Upper lobe of right lung (tissue), 1 donor: ENCODE data around the gene B3GNT5. TPM values are rescaled to one million over a fixed set of nuclear protein-coding genes. Genes with fewer than 3 reads are reported as not detected.
"Not testable (repeated sequence)": the region's sequence is repeated elsewhere in the genome, so short reads cannot be mapped to it uniquely, and the experiment has no call there.

ENCODE experiments used
- ATAC-seq: fragments of 200-7000 bp; cut with Tn5 transposase; one replicate; pipeline ENCODE4 v1.9.1; 2020; ENCODE audit warnings: mild to moderate bottlenecking, moderate library complexity
- DNase-seq: peaks from one replicate; pipeline ENCODE4 v3.0.0-alpha.2; 2020
- H3K27ac ChIP-seq: fragments of 200-600 bp; one replicate; pipeline ENCODE4 v1.8.0; 2022
- H3K27me3 ChIP-seq: fragments of 200-600 bp; one replicate; pipeline ENCODE4 v1.8.0; 2022; ENCODE audit warnings: mild to moderate bottlenecking
- H3K36me3 ChIP-seq: fragments of 200-600 bp; one replicate; pipeline ENCODE4 v1.8.0; 2022
- H3K4me1 ChIP-seq: fragments of 200-600 bp; one replicate; pipeline ENCODE4 v1.8.0; 2022
- H3K4me3 ChIP-seq: fragments of 200-600 bp; one replicate; pipeline ENCODE4 v1.8.0; 2022; ENCODE audit warnings: mild to moderate bottlenecking
- H3K9me3 ChIP-seq: fragments of 200-600 bp; one replicate; pipeline ENCODE4 v1.8.0; 2022
- intact Hi-C: fragments of 100-400 bp; cut with DNase I; formaldehyde crosslinking; loops from one replicate; pipeline ENCODE4 v1.11.0; 2022
- total RNA-seq: library from RNA; stranded (reverse); fragmentation: NEBNext Ultra II Directional; extraction: Animal tissue kit (Norgen Biotek cat#: 25700); gene quantifications from one replicate; pipeline ENCODE4 v1.2.1, GENCODE V29; 2021
- TF ChIP-seq, protein P1 (sequence below): fragments of 200-600 bp; IDR thresholded peaks from one replicate; pipeline ENCODE4 v1.8.0; 2022; ENCODE audit warnings: antibody characterized with exemption
- donor health status: DM: no; HTN: yes; CAD: no; lungs with severe emphysema.

Gene B3GNT5
- total RNA-seq, 1 donor from 2014 or later, result 31.0 TPM

DNA sequence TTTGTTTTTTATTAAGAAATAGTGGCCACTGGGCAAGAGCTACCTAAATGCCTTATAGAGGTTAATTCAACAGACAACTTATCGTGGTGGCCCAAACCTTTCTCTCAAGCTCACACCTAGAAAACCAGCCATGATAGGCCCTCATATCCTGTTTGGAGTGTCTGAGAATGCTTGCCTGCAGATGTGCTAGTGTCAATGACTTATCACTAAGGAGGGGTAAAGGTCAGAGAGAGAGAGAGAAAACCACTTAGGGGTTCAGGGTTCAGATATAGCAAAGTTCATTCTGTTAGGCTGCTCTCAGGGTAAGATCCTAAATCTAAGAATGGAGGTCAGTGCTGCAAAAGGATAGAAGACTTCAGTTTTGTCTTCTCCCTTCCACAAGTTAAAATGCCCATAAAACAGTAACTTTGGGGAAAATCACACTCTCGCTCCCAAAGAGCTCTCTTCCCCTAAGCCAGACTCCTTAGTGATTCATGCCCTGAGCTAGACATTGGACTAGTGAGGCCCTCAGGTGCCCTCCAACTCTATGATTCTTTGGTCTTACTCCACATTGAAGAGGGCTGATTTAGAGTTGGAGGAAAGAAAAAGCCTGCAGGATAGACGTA, 30.3 kb upstream of the B3GNT5 start:
- no peaks in the 10 kb centered on the region for H3K4me1 ChIP-seq
- no peak for DNase-seq
- H3K27me3 ChIP-seq, result no peaks in the 10 kb centered on the region
- no peak for ATAC-seq
- intact Hi-C loops, result no loop called here
- no peak overlapping the region for H3K4me3 ChIP-seq
- no peak overlapping the region for H3K27ac ChIP-seq
- TF ChIP-seq, protein P1, sequence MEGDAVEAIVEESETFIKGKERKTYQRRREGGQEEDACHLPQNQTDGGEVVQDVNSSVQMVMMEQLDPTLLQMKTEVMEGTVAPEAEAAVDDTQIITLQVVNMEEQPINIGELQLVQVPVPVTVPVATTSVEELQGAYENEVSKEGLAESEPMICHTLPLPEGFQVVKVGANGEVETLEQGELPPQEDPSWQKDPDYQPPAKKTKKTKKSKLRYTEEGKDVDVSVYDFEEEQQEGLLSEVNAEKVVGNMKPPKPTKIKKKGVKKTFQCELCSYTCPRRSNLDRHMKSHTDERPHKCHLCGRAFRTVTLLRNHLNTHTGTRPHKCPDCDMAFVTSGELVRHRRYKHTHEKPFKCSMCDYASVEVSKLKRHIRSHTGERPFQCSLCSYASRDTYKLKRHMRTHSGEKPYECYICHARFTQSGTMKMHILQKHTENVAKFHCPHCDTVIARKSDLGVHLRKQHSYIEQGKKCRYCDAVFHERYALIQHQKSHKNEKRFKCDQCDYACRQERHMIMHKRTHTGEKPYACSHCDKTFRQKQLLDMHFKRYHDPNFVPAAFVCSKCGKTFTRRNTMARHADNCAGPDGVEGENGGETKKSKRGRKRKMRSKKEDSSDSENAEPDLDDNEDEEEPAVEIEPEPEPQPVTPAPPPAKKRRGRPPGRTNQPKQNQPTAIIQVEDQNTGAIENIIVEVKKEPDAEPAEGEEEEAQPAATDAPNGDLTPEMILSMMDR, result no peak
- H3K9me3 ChIP-seq, result no peaks in the 10 kb centered on the region
- H3K36me3 ChIP-seq, result no peaks in the 10 kb centered on the region

DNA sequence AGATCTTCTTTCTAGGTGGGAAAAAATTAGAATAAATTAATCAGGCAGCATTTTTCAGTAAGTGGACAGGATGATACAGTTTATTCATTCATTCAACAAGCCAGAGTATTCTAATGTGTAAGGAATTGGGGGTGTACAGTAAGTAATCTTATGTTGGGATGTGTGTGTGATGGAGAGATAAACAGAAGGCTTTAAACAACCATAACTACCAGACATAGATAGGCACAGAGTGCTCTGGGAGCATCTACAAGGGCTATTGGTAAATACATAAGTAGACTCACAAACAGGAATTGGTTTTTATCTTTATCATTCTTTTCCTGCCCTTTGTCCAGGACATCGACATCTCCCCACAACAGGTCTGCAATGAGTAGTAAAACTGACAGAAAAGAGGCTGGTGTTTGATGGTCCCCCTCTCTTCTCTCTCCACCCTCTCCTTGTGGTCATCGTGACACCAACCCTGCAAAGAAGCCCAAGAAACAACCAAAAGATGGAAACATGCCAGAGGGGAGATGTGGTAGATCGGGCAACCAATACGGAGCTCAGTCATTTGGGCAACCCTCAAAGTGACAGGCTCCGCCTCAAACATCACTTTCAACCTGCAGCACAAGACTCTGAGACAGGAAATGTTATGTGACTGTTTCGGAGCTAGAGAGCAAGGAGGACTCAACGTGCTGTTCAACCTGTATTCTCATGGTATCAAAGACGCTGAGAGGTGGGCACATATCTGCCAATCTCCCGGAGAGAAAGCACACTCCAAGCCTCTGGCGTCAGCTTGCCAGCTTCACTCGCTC, 28.7 kb upstream of the B3GNT5 start:
- Histone ChIP-seq H3K4me1 (no peaks in the 10 kb centered on the region), H3K27ac (no peak overlapping the region), H3K36me3 (no peaks in the 10 kb centered on the region), H3K27me3 (no peaks in the 10 kb centered on the region), H3K9me3 (no peaks in the 10 kb centered on the region), H3K4me3 (no peak overlapping the region)
- DNase-seq, result no peak
- TF ChIP-seq, protein P1, result no peak
- no peak for ATAC-seq
- intact Hi-C loops, result no loop called here

DNA sequence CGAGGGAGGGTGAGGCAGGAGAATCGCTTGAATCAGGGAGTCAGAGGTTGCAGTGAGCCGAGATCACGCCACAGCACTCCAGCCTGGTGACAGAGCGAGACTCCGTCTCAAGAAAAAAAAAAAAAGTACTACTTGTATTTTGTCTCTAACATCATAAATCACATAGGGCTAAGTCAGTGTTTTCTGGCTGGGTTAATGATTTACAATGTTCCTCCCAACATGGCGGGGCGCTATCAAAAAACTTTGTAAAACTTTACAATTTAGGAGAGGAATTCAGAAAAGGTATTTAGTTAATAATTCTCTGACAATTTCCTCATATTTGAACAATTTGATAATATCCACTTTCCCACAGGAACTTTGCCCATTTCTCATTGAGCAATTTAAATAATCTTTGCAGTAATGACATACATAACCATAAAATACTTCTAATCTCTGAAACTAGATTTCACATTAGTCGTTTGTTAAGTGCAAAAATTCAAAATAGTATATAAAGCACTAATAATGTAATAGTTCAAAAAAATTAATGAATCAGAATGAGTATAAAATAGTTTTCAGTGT, 26.6 kb upstream of the B3GNT5 start:
- Histone ChIP-seq H3K9me3 (no peaks in the 10 kb centered on the region), H3K36me3 (no peaks in the 10 kb centered on the region), H3K27ac (no peak overlapping the region), H3K27me3 (no peaks in the 10 kb centered on the region), H3K4me3 (no peak overlapping the region), H3K4me1 (no peaks in the 10 kb centered on the region)
- TF ChIP-seq, protein P1, result no peak
- DNase-seq, result no peak
- ATAC-seq, result no peak
- intact Hi-C loops, result no loop called here

DNA sequence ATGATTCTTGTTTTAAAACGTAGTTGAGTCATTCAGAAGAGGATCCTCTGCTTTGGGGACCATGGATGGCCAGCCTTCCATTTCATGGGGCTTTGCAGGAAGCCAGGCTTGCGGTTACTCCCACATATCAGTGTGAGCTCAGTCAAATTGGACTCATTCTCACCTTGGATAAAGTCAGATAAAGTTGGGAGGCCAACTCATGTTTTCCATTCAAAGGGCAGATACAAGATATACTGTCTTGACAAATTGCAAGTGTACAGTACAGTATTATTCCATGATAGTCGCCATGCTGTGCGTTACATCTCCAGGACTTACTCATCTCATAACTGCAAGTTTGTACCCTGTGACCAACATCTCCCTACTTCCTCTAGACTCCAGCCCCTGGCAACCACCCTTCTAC, 25.5 kb upstream of the B3GNT5 start:
- no peaks in the 10 kb centered on the region for H3K9me3 ChIP-seq
- DNase-seq (no peak), ATAC-seq (no peak)
- intact Hi-C loops, result no loop called here
- H3K4me3 ChIP-seq, result no peak overlapping the region
- no peaks in the 10 kb centered on the region for H3K4me1 ChIP-seq
- H3K27ac ChIP-seq, result no peak overlapping the region
- H3K27me3 ChIP-seq, result no peaks in the 10 kb centered on the region
- H3K36me3 ChIP-seq, result no peaks in the 10 kb centered on the region
- TF ChIP-seq, protein P1, result no peak

DNA sequence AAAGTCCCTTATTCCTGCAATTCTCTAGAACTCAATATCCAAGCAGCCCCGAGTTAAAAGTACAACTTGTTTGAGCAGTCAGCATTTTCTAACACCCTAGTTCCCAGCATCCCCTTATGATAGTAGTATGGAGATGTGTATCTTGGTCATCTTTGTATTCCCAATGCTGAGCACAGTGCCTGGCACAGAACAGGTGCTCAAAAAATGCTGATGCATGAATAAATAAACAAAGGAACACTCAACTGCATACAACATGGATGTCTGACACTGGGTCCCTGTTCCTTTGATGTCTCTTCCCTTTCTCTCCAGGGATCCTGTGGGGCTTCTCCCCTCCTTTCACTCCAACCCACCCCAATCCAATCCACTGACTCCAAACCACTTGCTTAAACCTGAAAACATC, 23.9 kb upstream of the B3GNT5 start:
- H3K27ac ChIP-seq, result no peak overlapping the region
- TF ChIP-seq, protein P1, result no peak
- no peaks in the 10 kb centered on the region for H3K27me3 ChIP-seq
- DNase-seq (no peak), ATAC-seq (no peak)
- H3K4me1 ChIP-seq, result no peaks in the 10 kb centered on the region
- no peak overlapping the region for H3K4me3 ChIP-seq
- intact Hi-C loops, result no loop called here
- H3K9me3 ChIP-seq, result no peaks in the 10 kb centered on the region
- H3K36me3 ChIP-seq, result no peaks in the 10 kb centered on the region

DNA sequence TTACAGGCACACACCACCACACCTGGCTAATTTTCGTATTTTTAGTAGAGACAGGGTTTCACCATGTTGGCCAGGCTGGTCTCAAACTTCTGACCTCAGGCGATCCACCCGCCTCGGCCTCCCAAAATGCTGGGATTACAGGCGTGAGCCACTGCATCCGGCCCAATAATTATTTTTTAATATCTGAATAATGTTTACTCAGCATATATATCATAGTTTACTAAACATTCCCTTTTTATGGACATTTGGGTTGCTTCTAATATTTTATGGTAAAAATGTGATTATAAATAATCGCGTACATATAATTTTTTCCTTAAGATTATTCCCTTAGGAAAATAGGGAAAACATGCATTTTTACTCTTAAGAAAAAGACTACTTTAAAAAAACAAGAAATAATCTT, 22.8 kb upstream of the B3GNT5 start:
- H3K36me3 ChIP-seq, intact Hi-C loops, H3K9me3 ChIP-seq, H3K4me1 ChIP-seq, H3K27ac ChIP-seq, ATAC-seq, DNase-seq, H3K4me3 ChIP-seq, H3K27me3 ChIP-seq: not testable (repeated sequence)
